AG10803 (cell line): ENCODE measurements around the gene JUND.

ENCODE experiments used
- DNase-seq: peaks from one replicate; pipeline ENCODE4 v3.0.0; 2010; ENCODE audit warnings: low read depth
- H3K4me3 ChIP-seq: 2 replicates; pipeline ENCODE4 v1.5.1; 2011; ENCODE audit warnings: mild to moderate bottlenecking, low read length, control low read depth
- CTCF ChIP-seq: conservative IDR thresholded peaks from 2 replicates; pipeline ENCODE4 v1.5.1; 2011; ENCODE audit warnings: mild to moderate bottlenecking, low read length, control low read depth, inconsistent platforms

JUND gene

DNA sequence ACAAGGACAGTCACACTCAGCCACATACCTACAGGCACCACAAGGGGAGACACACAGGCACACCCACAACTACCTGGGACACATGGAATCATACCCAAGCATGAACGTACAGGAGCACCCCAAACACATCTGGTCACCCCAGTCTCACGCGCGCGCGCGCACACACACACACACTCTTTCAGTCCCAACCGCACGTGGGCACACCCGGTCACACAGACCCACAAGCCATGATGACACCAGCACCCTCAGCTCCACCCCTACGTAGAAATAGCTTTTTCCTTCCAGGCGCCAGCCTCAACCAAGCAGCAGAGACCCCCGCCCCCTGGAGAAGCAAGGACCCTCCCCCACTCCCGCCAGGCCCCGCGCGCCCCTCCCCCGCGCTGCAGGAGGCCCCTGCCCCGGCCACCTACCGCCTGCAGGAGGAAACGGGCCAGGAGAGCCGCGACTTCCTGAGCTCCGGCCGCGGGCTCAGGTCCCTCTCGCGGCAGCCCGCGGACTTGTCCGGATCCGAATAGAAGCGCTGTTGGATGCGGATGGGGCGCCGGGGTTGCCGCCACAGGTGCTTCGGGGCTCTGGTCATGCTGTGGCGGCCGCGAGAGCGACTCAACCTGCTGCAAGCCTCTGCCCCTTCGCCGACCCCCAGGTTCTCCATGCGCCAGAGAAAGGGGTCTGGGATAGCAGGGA, 48.7 kb downstream of the JUND start:
- no peak overlapping the region for H3K4me3 ChIP-seq
- TF ChIP-seq CTCF: no peak
- DNase-seq: no peak

GRCh38 chr19:18231775-18232174, 49.6 kb downstream of the JUND start:
- no peak for DNase-seq
- TF ChIP-seq CTCF: no peak

DNA sequence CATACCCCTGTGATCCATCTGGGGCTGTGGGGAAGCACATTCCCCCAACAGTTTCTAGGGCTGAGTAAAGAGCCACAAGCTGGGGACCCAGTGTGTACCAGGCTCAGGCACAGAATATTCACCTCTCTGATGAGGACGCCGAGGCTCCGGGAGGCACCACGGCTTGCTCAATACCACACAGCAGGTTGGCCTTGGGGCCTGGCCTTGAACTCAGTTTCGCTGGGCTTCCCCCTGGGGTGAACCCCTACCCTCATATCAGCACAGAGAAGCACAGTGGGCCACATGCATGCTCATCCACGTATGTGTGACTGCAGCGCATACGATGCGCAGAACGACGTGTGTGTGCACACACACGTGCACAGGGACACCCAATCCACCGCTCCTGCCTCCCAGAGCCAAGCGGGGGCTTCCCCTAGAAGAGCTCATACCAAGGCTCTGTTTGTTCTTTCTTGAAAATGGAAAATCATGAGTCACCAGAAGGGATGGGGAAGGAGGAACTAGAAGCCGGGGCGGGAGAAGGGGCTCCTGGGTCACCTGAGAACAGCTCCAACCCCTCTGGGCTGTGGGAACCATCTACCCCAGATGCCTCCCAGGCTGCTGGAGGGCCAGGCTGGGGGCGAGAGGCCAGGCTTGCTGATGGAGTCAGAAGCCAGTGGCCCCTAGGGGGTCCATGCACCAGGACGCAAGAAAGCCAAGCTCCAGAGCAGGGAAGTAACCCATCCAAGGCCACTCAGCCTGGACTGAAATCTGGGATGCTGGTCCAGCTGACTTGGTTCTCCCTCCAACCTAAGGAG, 50.3 kb downstream of the JUND start:
- no peak overlapping the region for H3K4me3 ChIP-seq
- no peak for TF ChIP-seq CTCF
- no peak for DNase-seq

More at GRCh38 chr19:18231775-18232174, 49.6 kb downstream of the JUND start:
- H3K4me3 ChIP-seq: no peak overlapping the region

- no peak overlapping the region for H3K4me3 ChIP-seq
- TF ChIP-seq CTCF: no peak
- no peak for DNase-seq
Measured at GRCh38 chr19:18229915-18230314, 51.5 kb downstream of the JUND start.
